HG03196 (cell line): Measurements from ENCODE around the gene C16orf89.

Source experiments
- ATAC-seq: cut with Tn5 transposase; IDR thresholded peaks from one replicate; pipeline ENCODE4 v1.9.1; 2021; ENCODE audit not compliant: unreplicated experiment

Gene C16orf89

GRCh38 chr16:5010576-5011329 lies 55.0 kb downstream of the C16orf89 start:
- ATAC-seq, result no peak

- ATAC-seq, result no peak
These were observed 57.4 kb downstream of the C16orf89 start for GRCh38 chr16:5008311-5008731.

GRCh38 chr16:5007256-5007655 lies 58.5 kb downstream of the C16orf89 start:
- no peak for ATAC-seq

GRCh38 chr16:5006348-5007193 lies 59.2 kb downstream of the C16orf89 start:
- ATAC-seq, result no peak

- ATAC-seq, result no peak
These were observed 59.8 kb downstream of the C16orf89 start for GRCh38 chr16:5005916-5006315.

GRCh38 chr16:5004311-5004710 lies 61.4 kb downstream of the C16orf89 start:
- ATAC-seq, result no peak

- no peak for ATAC-seq
These were observed 61.9 kb downstream of the C16orf89 start for GRCh38 chr16:5003828-5004227.

- no peak for ATAC-seq
These were observed 62.5 kb downstream of the C16orf89 start for GRCh38 chr16:5003211-5003610.

- no peak for ATAC-seq
These were observed 63.0 kb downstream of the C16orf89 start for GRCh38 chr16:5002699-5003143.

- ATAC-seq, result no peak
These were observed 63.8 kb downstream of the C16orf89 start for GRCh38 chr16:5001986-5002385.

GRCh38 chr16:5001571-5001970 lies 64.2 kb downstream of the C16orf89 start:
- no peak for ATAC-seq

- ATAC-seq, result no peak
These were observed 65.2 kb downstream of the C16orf89 start for GRCh38 chr16:5000573-5001001.

GRCh38 chr16:4994719-4995434 lies 70.9 kb downstream of the C16orf89 start:
- no peak for ATAC-seq
